GM12878 (cell line): Measurements from ENCODE around the gene RASGRP2.

Source experiments
- BRCA1 ChIP-seq: IDR thresholded peaks from 2 replicates; pipeline ENCODE4 v1.6.1; 2011; ENCODE audit warnings: low read depth, low read length, improper control_type of control experiment
- CBFB ChIP-seq: IDR thresholded peaks from 2 replicates; pipeline ENCODE4 v1.6.1; 2016; ENCODE audit warnings: antibody characterized with exemption, low read depth
- CTCF ChIP-seq, 3 experiments: IDR thresholded peaks in 2 of 3; conservative IDR thresholded peaks in 1 of 3; 2 replicates each; pipeline ENCODE4 v1.5.1; 2011; ENCODE audit warnings: low read depth in 3 of 3, low read length in 3 of 3, mild to moderate bottlenecking in 3 of 3, control low read depth in 2 of 3, moderate library complexity in 2 of 3, inconsistent platforms in 1 of 3, mixed read lengths in 1 of 3; ENCODE audit not compliant: control insufficient read depth in 2 of 3, insufficient read depth in 1 of 3; ENCODE audit errors: extremely low read depth in 1 of 3
- EGR1 ChIP-seq, 2 experiments: IDR thresholded peaks; 1 replicate in 1 of 2; 2 replicates in 1 of 2; pipeline ENCODE4 v1.6.1; 2011 to 2012; ENCODE audit warnings: low read depth in 2 of 2, low read length in 2 of 2, borderline replicate concordance in 1 of 2, mild to moderate bottlenecking in 1 of 2, moderate library complexity in 1 of 2
- PAX8 ChIP-seq: fragments of 450-650 bp; IDR thresholded peaks from 2 replicates; pipeline ENCODE4 v1.6.1; 2017; ENCODE audit warnings: mild to moderate bottlenecking, moderate library complexity
- POLR2A ChIP-seq: IDR thresholded peaks from 2 replicates; pipeline ENCODE4 v1.6.1; 2011; ENCODE audit warnings: low read depth, mild to moderate bottlenecking, low read length
- SP1 ChIP-seq: IDR thresholded peaks from one replicate; pipeline ENCODE4 v1.6.1; 2011; ENCODE audit warnings: low read depth, low read length
- TF ChIP-seq, protein P1 (sequence below): IDR thresholded peaks from 2 replicates; pipeline ENCODE4 v1.6.1; 2011; ENCODE audit warnings: low read depth, mild to moderate bottlenecking, low read length, moderate library complexity, borderline replicate concordance; ENCODE audit errors: extremely low read depth

DNA sequence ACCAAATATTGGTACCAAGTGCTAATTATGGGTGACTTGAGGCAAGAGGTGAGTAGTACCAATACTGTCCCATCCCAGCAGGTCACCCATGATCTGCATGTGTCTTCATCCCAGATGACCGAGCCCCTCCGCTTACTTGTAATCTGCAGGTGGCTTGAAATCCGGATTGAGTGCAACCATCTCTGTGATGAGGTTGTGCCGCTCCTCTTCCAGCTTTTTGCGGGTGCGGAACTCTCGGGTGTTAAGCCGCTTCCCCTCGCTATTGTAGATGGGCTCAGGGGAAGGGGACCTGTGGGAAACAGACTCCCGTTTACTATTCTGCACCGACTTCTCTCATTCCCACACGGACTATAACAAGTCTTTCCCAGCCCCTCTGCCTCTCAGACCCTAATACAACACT is 26.2 kb upstream of the RASGRP2 start:
- no peak for TF ChIP-seq CTCF (IDR thresholded peaks at IDR 0.05 in 2 of 3, conservative IDR thresholded peaks at IDR 0.05 in 1 of 3; ENCODE audit: control insufficient read depth in 2 of 3, extremely low read depth in 1 of 3, insufficient read depth in 1 of 3, low read depth in 3 of 3, low read length in 3 of 3)
- no peak for TF ChIP-seq PAX8
- TF ChIP-seq CBFB: no peak
- TF ChIP-seq EGR1 (IDR thresholded peaks at IDR 0.05; ENCODE audit: borderline replicate concordance in 1 of 2, low read depth in 2 of 2, low read length in 2 of 2): no peak
- no peak for TF ChIP-seq SP1
- TF ChIP-seq POLR2A: no peak; the same call in 1 of the 2 replicates
- TF ChIP-seq BRCA1: no peak
- TF ChIP-seq, protein P1, sequence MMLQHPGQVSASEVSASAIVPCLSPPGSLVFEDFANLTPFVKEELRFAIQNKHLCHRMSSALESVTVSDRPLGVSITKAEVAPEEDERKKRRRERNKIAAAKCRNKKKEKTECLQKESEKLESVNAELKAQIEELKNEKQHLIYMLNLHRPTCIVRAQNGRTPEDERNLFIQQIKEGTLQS: no peak
